Measurements from ENCODE around the gene FGFRL1. TPM values are rescaled to one million over a fixed set of nuclear protein-coding genes. Genes with fewer than 3 reads are reported as not detected.

The FGFRL1 gene
- total and polyA plus RNA-seq, 2 of the 13 experiments (the other 11 are each of a cell fraction or from before 2014, with no cell fraction given) = 19.1 to 30.6 TPM

GRCh38 chr4:1023075-1023640 is 11.7 kb downstream of the FGFRL1 start:
- no peak overlapping the region for H3K4me2 ChIP-seq (ENCODE audit: low read depth, low read length)
- no peak overlapping the region for H3K27ac ChIP-seq (ENCODE audit: extremely low read length, insufficient read depth, low read length)
- H3K27me3 ChIP-seq (ENCODE audit: control insufficient read depth in 1 of 2, insufficient read depth in 2 of 2, low read length in 2 of 2) = peaks cover 0 to 4% of the 10 kb centered on the region in 2 experiments; a peak in 1 of 5 replicates
- in situ Hi-C loops (cut with HindIII; ENCODE audit: extremely low pct_ligation_motif_present, low pct_unique_long_range_greater_than_20kb) (no loop called here), intact Hi-C loops (cut with micrococcal nuclease; ENCODE audit: unreplicated experiment) (no loop called here)
- H3K9ac ChIP-seq (ENCODE audit: insufficient read depth, low read depth, low read length) = no peak overlapping the region
- no peaks in the 10 kb centered on the region for H4K20me1 ChIP-seq (ENCODE audit: insufficient read depth, low read length)
- no peak overlapping the region for H2AFZ ChIP-seq (ENCODE audit: low read length)
- TF ChIP-seq ZNF567 (CRISPR knock-in tag; IDR thresholded peaks at IDR 0.05; ENCODE audit: borderline replicate concordance) (no peak), RXRB (CRISPR knock-in tag; IDR thresholded peaks at IDR 0.05; ENCODE audit: borderline replicate concordance) (no peak), DNMT3B (CRISPR knock-in tag; conservative IDR thresholded peaks at IDR 0.05) (no peak), ZNF746 (CRISPR knock-in tag; IDR thresholded peaks at IDR 0.05) (no peak), CENPT (CRISPR knock-in tag; IDR thresholded peaks at IDR 0.05; ENCODE audit: low read depth) (no peak), ZNF800 (CRISPR knock-in tag; IDR thresholded peaks at IDR 0.05) (no peak), BRF2 (CRISPR knock-in tag; IDR thresholded peaks at IDR 0.05) (no peak), TBP (CRISPR knock-in tag; IDR thresholded peaks at IDR 0.05) (no peak), NFYB (CRISPR knock-in tag; IDR thresholded peaks at IDR 0.05) (no peak), LBX2 (CRISPR knock-in tag; IDR thresholded peaks at IDR 0.05; ENCODE audit: borderline replicate concordance) (no peak), ZNF556 (CRISPR knock-in tag; IDR thresholded peaks at IDR 0.05; ENCODE audit: borderline replicate concordance) (no peak), ATAD3A (CRISPR knock-in tag; IDR thresholded peaks at IDR 0.05) (no peak), CHD2 (IDR thresholded peaks at IDR 0.05; ENCODE audit: low read depth, low read length) (no peak), ZNF510 (CRISPR knock-in tag; IDR thresholded peaks at IDR 0.05; ENCODE audit: low read depth) (no peak)
- peaks cover 9% of the 10 kb centered on the region for H3K4me1 ChIP-seq (ENCODE audit: insufficient read depth, low read length)
- H3K9me3 ChIP-seq (ENCODE audit: low read length) = no peaks in the 10 kb centered on the region
- no TSS peak for BruUV-seq (replicated peaks)
- peaks cover 8 to 12% of the 10 kb centered on the region in 2 experiments; a peak in 4 of 5 replicates for H3K36me3 ChIP-seq (replicated peaks in 1 of 2; ENCODE audit: control insufficient read depth in 1 of 2, insufficient read depth in 2 of 2, low read length in 2 of 2)
- ChIA-PET POLR2A (no interaction called here), CTCF (ENCODE audit: low intra/inter-chr PET ratio, low total read pairs) (no interaction called here)
- ATAC-seq (no peak), DNase-seq (ENCODE audit: low spot score) (no peak), FAIRE-seq (no peak)
- 100% methylated on average over 1 of the region's 20 CpGs for WGBS (ENCODE audit: low lambda C conversion rate)
- no peaks in the 10 kb centered on the region for H3K79me2 ChIP-seq (ENCODE audit: insufficient read depth, low read length)
- H3K4me3 ChIP-seq (replicated peaks in 1 of 3; ENCODE audit: insufficient read depth in 1 of 3, low read depth in 2 of 3, low read length in 3 of 3) = no peak overlapping the region

Data from HepG2 (cell line).